GM12873 (cell line): ENCODE data around the gene PRR16.

Source experiments
- CTCF ChIP-seq: IDR thresholded peaks from 2 replicates; pipeline ENCODE4 v1.5.1; 2012; ENCODE audit warnings: low read depth, mild to moderate bottlenecking, moderate library complexity, low read length, control low read depth; ENCODE audit not compliant: insufficient read depth; ENCODE audit errors: missing control alignments

Gene PRR16

GRCh38 chr5:120546922-120547321, 82.8 kb downstream of the PRR16 start:
- no peak for TF ChIP-seq CTCF

- TF ChIP-seq CTCF, result no peak
Observed at GRCh38 chr5:120550358-120550757, 86.3 kb downstream of the PRR16 start.

GRCh38 chr5:120552638-120553037, 88.5 kb downstream of the PRR16 start:
- no peak for TF ChIP-seq CTCF

- no peak for TF ChIP-seq CTCF
Observed at GRCh38 chr5:120555345-120555744, 91.2 kb downstream of the PRR16 start.

GRCh38 chr5:120564013-120564412, 99.9 kb downstream of the PRR16 start:
- TF ChIP-seq CTCF, result no peak

- TF ChIP-seq CTCF, result no peak
Observed at GRCh38 chr5:120567066-120567465, 103.0 kb downstream of the PRR16 start.

GRCh38 chr5:120567921-120568320, 103.8 kb downstream of the PRR16 start:
- TF ChIP-seq CTCF, result no peak

GRCh38 chr5:120568711-120569110, 104.6 kb downstream of the PRR16 start:
- no peak for TF ChIP-seq CTCF
